Measurements from ENCODE around the gene KCNK4. TPM values are rescaled to one million over a fixed set of nuclear protein-coding genes. Genes with fewer than 3 reads are reported as not detected.
A peak's percentile ranks its signal among the peaks of the same experiment; 100 is the strongest.

The KCNK4 gene
- total RNA-seq, 2 donors from 2014 or later, result not detected

DNA sequence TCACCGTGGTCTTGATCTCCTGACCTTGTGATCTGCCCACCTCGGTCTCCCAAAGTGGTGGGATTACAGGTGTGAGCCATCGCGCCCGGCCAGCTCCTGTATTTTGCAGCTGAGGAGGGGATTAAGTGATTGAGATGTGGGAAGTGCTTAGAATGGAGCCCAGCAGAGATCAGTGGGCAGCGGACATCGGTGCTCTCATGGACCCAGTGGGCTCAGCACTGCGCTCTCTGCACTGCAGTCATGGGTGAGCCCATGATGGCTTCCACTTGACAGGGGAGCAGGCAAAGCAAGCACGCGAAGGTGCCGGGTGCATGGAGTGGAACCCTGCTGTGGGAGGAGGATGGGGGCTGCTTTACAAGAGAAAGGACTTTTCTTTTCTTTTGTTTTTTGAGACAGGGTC lies 39.8 kb downstream of the KCNK4 start:
- Histone ChIP-seq H3K36me3 (no peaks in the 10 kb centered on the region), H3K27me3 (replicated peaks; ENCODE audit: insufficient read depth) (no peaks in the 10 kb centered on the region), H3K9me3 (no peaks in the 10 kb centered on the region), H3K4me3 (no peak overlapping the region), H3K27ac (no peak overlapping the region), H3K4me1 (ENCODE audit: control insufficient read depth in 1 of 2, low read depth in 2 of 2) (peaks cover 0 to 20% of the 10 kb centered on the region in 2 donors)
- no peak for DNase-seq (ENCODE audit: low spot score)
- TF ChIP-seq, protein P1, sequence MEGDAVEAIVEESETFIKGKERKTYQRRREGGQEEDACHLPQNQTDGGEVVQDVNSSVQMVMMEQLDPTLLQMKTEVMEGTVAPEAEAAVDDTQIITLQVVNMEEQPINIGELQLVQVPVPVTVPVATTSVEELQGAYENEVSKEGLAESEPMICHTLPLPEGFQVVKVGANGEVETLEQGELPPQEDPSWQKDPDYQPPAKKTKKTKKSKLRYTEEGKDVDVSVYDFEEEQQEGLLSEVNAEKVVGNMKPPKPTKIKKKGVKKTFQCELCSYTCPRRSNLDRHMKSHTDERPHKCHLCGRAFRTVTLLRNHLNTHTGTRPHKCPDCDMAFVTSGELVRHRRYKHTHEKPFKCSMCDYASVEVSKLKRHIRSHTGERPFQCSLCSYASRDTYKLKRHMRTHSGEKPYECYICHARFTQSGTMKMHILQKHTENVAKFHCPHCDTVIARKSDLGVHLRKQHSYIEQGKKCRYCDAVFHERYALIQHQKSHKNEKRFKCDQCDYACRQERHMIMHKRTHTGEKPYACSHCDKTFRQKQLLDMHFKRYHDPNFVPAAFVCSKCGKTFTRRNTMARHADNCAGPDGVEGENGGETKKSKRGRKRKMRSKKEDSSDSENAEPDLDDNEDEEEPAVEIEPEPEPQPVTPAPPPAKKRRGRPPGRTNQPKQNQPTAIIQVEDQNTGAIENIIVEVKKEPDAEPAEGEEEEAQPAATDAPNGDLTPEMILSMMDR (IDR thresholded peaks at IDR 0.05), result no peak
- no peak for ATAC-seq (ENCODE audit: insufficient number of reproducible peaks, low FRiP score, low read depth)

DNA sequence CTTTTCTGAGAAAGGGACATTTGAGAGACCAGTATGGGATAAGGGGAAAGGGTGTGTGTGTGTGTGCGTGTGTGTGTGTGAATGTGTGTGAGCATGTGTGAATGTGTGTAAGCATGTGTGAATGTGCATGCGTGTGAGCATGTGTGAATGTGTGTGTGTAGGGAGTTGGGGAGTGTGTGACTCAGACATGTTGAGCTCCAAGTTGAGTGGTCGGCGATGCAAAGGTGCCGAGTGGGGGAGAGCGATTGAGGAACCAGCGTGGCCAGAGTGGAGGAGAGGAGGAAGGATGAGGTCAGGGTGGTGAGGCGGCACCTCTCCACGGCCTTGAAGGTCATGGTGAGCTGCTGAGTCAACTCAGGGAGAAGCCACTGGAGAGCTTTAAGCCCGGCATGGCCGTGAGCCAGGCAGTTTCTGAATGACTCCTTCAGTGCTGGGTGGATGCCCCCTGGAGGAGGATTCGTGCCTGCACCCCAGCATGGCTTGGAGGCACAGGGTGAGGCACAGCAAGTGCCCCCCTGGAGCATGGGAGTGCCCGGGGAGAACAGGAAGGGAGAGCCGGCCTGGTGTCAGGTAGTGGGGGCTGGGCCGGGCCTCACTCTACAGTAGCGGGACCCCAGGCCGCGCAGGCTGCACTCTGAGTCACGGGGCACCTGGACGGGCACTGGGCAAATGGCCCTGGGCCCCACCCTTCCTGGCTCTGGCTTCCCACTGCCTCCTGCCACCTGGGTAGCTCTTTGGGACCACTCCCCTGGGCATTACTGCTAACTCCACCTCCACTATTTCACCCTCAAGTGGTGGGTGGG lies 40.7 kb downstream of the KCNK4 start:
- Histone ChIP-seq H3K4me1 (ENCODE audit: control insufficient read depth in 1 of 2, low read depth in 2 of 2) (peaks cover 0 to 20% of the 10 kb centered on the region in 2 donors), H3K4me3 (no peak overlapping the region), H3K36me3 (no peaks in the 10 kb centered on the region), H3K27ac (no peak overlapping the region), H3K27me3 (replicated peaks; ENCODE audit: insufficient read depth) (no peaks in the 10 kb centered on the region), H3K9me3 (no peaks in the 10 kb centered on the region)
- TF ChIP-seq, protein P1 (IDR thresholded peaks at IDR 0.05), result peak; percentile 21
- no peak for ATAC-seq (ENCODE audit: insufficient number of reproducible peaks, low FRiP score, low read depth)
- no peak for DNase-seq (ENCODE audit: low spot score)

DNA sequence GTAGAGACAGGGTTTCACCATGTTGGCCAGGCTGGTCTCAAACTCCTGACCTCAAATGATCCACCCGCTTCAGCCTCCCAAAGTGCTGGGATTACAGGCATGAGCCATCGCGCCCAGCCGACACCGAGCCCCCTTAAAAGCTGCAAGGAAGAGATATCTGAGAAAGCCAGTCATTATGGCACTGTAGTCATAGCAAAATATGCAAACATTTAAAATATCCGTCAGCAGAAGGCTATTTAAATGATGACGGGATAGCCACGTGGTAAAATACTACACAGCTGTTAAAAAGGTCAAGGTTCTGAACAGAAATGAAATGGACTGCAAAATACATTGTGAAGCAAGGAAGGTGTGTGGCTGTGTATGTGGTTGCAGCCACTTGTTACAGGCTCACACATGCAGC lies 42.5 kb downstream of the KCNK4 start:
- TF ChIP-seq, protein P1 (IDR thresholded peaks at IDR 0.05), result no peak
- no peaks in the 10 kb centered on the region for H3K9me3 ChIP-seq
- no peak overlapping the region for H3K27ac ChIP-seq
- no peak overlapping the region for H3K4me3 ChIP-seq
- no peaks in the 10 kb centered on the region for H3K36me3 ChIP-seq
- no peaks in the 10 kb centered on the region for H3K27me3 ChIP-seq (replicated peaks; ENCODE audit: insufficient read depth)
- no peak for ATAC-seq (ENCODE audit: insufficient number of reproducible peaks, low FRiP score, low read depth)
- peaks cover 0 to 20% of the 10 kb centered on the region in 2 donors for H3K4me1 ChIP-seq (ENCODE audit: control insufficient read depth in 1 of 2, low read depth in 2 of 2)
- DNase-seq (ENCODE audit: low spot score), result no peak

DNA sequence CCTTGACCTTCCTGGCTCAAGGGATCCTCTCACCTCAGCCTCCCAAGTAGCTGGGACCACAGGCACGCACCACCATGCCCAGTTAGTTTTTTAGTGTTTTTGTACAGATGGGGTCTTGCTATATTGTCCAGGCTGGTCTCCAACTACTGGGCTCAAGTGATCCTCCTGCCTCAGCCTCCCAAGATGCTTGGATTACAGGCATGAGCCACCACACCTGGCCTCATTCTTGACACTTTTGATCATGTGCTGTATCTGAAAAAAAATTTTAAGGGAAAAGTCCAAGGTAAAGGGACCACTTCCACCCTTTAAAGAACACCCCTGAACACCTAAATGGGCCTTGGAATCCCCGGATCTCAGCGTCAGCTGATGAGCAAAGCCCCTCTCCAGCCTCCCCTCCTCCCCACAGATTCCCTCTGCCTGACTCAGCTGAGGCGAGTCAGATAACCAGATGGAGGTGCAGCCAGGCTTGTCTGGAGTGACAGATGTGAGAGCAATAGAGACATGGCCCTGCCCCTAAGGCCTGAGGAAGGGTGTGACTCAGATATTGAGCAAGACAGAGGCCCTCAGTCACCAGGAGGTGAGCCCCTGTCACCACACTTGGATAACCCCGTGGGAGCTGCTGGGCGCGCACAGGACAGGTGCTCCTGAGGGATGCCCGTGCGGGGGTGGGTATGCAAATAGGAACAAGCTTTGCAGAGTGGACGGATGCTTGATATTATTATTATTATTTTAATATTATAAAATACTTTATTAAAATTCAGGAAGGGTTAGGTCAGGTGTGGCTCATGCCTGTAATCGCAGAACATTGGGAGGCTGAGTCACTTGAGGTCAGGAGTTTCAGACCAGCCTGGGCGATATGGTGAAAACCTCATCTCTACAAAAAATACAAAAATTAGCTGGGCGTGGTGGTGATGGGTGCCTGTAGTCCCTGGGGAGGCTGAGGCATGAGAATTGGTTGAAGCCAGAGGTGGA lies 43.9 kb downstream of the KCNK4 start:
- H3K27me3 ChIP-seq (replicated peaks; ENCODE audit: insufficient read depth), result no peaks in the 10 kb centered on the region
- no peaks in the 10 kb centered on the region for H3K36me3 ChIP-seq
- DNase-seq (ENCODE audit: low spot score) (no peak), ATAC-seq (ENCODE audit: insufficient number of reproducible peaks, low FRiP score, low read depth) (no peak)
- H3K9me3 ChIP-seq, result no peaks in the 10 kb centered on the region
- no peak overlapping the region for H3K27ac ChIP-seq
- peaks cover 0 to 6% of the 10 kb centered on the region in 2 donors for H3K4me1 ChIP-seq (ENCODE audit: control insufficient read depth in 1 of 2, low read depth in 2 of 2)
- H3K4me3 ChIP-seq, result no peak overlapping the region
- TF ChIP-seq, protein P1 (IDR thresholded peaks at IDR 0.05), result no peak
